HCT116 (cell line): Measurements from ENCODE around the gene BFSP2. TPM values are rescaled to one million over a fixed set of nuclear protein-coding genes. Genes with fewer than 3 reads are reported as not detected.

Source experiments
- ATAC-seq: fragments of 200-7000 bp; cut with Tn5 transposase; 2 replicates; pipeline ENCODE4 v1.9.1; 2020; ENCODE audit warnings: mild to moderate bottlenecking, moderate library complexity
- BruUV-seq: library from RNA; stranded (reverse); fragments of 400-500 nt; replicated peaks from 2 replicates; lab custom pipeline; 2021; lab: Mats Ljungman, UMichigan
- CTCF ChIA-PET: fragments of 300-600 bp; sonication (Branson Sonifier 250); formaldehyde crosslinking; loops from one replicate; lab custom pipeline; 2021; ENCODE audit warnings: antibody characterized with exemption; lab: Charles Lee
- POLR2A ChIA-PET: fragments of 300-600, 350-600 bp; sonication (Branson Sonifier 250); formaldehyde crosslinking; loops from one replicate; lab custom pipeline; 2021; ENCODE audit warnings: antibody characterized with exemption; lab: Charles Lee
- RAD21 ChIA-PET, 2 experiments: fragments of 300-600 bp; sonication (Branson Sonifier 250); formaldehyde crosslinking; loops; one replicate each; lab custom pipeline; 2023; ENCODE audit warnings: low total read pairs in 2 of 2; ENCODE audit not compliant: uncharacterized antibody in 2 of 2, unreplicated experiment in 2 of 2, low non-redundant PET in 1 of 2; lab: Charles Lee
- DNase-seq: peaks from one replicate; pipeline ENCODE4 v3.0.0-alpha.2; 2010; ENCODE audit warnings: low read depth, low spot score
- H2AFZ ChIP-seq: fragments of 200-600 bp; shearing (Covaris generic), sonication (generic); 2 replicates; pipeline ENCODE4 v1.6.1; 2017; ENCODE audit warnings: low read depth, mixed run types, mixed read lengths, antibody characterized with exemption, low read length; ENCODE audit not compliant: poor library complexity, severe bottlenecking
- H3K27ac ChIP-seq: 2 replicates; pipeline ENCODE4 v1.5.1; 2012; ENCODE audit warnings: low read depth, low read length
- H3K27me3 ChIP-seq: fragments of 200-600 bp; sonication (generic); 2 replicates; pipeline ENCODE4 v1.6.1; 2016; ENCODE audit warnings: mixed run types, low read length, mixed read lengths; ENCODE audit not compliant: insufficient read depth
- H3K36me3 ChIP-seq, 2 experiments: fragments of 200-500 bp in 1 of 2; fragments of 200-600 bp in 1 of 2; sonication (Bioruptor generic) in 1 of 2; sonication (generic) in 1 of 2; 2 replicates each; pipeline versions ENCODE4 v1.5.1 to v1.6.1; 2014 to 2016; ENCODE audit warnings: low read length in 2 of 2, inconsistent platforms in 1 of 2, mixed read lengths in 1 of 2, mixed run types in 1 of 2; ENCODE audit not compliant: insufficient read depth in 2 of 2, control insufficient read depth in 1 of 2
- H3K4me1 ChIP-seq, 2 experiments: fragments of 200-600 bp in 1 of 2; sonication (generic) in 1 of 2; 2 replicates each; pipeline versions ENCODE4 v1.5.1 to v1.6.1; 2012 to 2017; ENCODE audit warnings: low read length in 2 of 2, inconsistent platforms in 1 of 2, mild to moderate bottlenecking in 1 of 2, mixed read lengths in 1 of 2, mixed run types in 1 of 2, moderate library complexity in 1 of 2; ENCODE audit not compliant: insufficient read depth in 2 of 2, control insufficient read depth in 1 of 2
- H3K4me2 ChIP-seq: fragments of 200-600 bp; sonication (generic); 2 replicates; pipeline ENCODE4 v1.6.1; 2017; ENCODE audit warnings: mixed run types, low read length, mixed read lengths
- H3K4me3 ChIP-seq, 2 experiments: fragments of 200-600 bp in 1 of 2; sonication (generic) in 1 of 2; replicated peaks in 1 of 2; 2 replicates each; pipeline ENCODE4 v1.5.1; 2011 to 2016; ENCODE audit warnings: low read length in 2 of 2, control low read depth in 1 of 2, low read depth in 1 of 2, mild to moderate bottlenecking in 1 of 2, mixed read lengths in 1 of 2, mixed run types in 1 of 2
- H3K79me2 ChIP-seq: fragments of 200-600 bp; sonication (generic); 2 replicates; pipeline ENCODE4 v1.6.1; 2017; ENCODE audit warnings: mild to moderate bottlenecking, mixed run types, low read length, moderate library complexity, mixed read lengths; ENCODE audit not compliant: insufficient read depth
- H3K9ac ChIP-seq: fragments of 200-600 bp; sonication (generic); 2 replicates; pipeline ENCODE4 v1.6.1; 2016; ENCODE audit warnings: low read length, mixed read lengths
- H3K9me2 ChIP-seq: fragments of 200-600 bp; sonication (generic), shearing (Covaris generic); 2 replicates; pipeline ENCODE4 v1.6.1; 2017; ENCODE audit warnings: mixed run types, mild to moderate bottlenecking, moderate library complexity; ENCODE audit not compliant: insufficient read depth
- H3K9me3 ChIP-seq, 2 experiments: fragments of 200-500 bp in 1 of 2; fragments of 200-600 bp in 1 of 2; sonication (Bioruptor generic) in 1 of 2; sonication (generic) in 1 of 2; 2 replicates each; pipeline ENCODE4 v1.6.1; 2014 to 2017; ENCODE audit warnings: low read length in 2 of 2, mixed read lengths in 2 of 2, inconsistent platforms in 1 of 2, low read depth in 1 of 2, mild to moderate bottlenecking in 1 of 2, mixed run types in 1 of 2, moderate library complexity in 1 of 2; ENCODE audit not compliant: control insufficient read depth in 1 of 2, insufficient read depth in 1 of 2
- H4K20me1 ChIP-seq: fragments of 200-600 bp; sonication (generic), shearing (Covaris generic); 2 replicates; pipeline ENCODE4 v1.6.1; 2017; ENCODE audit warnings: mixed run types, mild to moderate bottlenecking, moderate library complexity; ENCODE audit not compliant: insufficient read depth
- ATF3 ChIP-seq: IDR thresholded peaks from 2 replicates; pipeline ENCODE4 v1.6.1; 2012
- CBX3 ChIP-seq: IDR thresholded peaks from 2 replicates; pipeline ENCODE4 v1.6.1; 2012; ENCODE audit warnings: low read depth
- ELF1 ChIP-seq: IDR thresholded peaks from 2 replicates; pipeline ENCODE4 v1.6.1; 2012; ENCODE audit warnings: low read depth, borderline replicate concordance
- EZH2 ChIP-seq: fragments of 200-600 bp; sonication (generic); IDR thresholded peaks from 2 replicates; pipeline ENCODE4 v1.6.1; 2017; ENCODE audit warnings: antibody characterized with exemption, mixed run types
- EZH2phosphoT487 ChIP-seq: fragments of 200-600 bp; IDR thresholded peaks from 2 replicates; pipeline ENCODE4 v1.6.1; 2018; ENCODE audit warnings: antibody characterized with exemption, borderline replicate concordance
- FOSL1 ChIP-seq: IDR thresholded peaks from 2 replicates; pipeline ENCODE4 v1.6.1; 2012; ENCODE audit warnings: low read depth
- JUND ChIP-seq: IDR thresholded peaks from 2 replicates; pipeline ENCODE4 v1.6.1; 2012
- POLR2A ChIP-seq: IDR thresholded peaks from 2 replicates; pipeline ENCODE4 v1.7.0; 2011; ENCODE audit warnings: borderline replicate concordance; ENCODE audit not compliant: insufficient read depth, insufficient read length; ENCODE audit errors: extremely low read depth
- POLR2AphosphoS5 ChIP-seq: IDR thresholded peaks from 2 replicates; pipeline ENCODE4 v1.6.1; 2011; ENCODE audit warnings: mild to moderate bottlenecking, low read depth, low read length, moderate library complexity
- RAD21 ChIP-seq: IDR thresholded peaks from 2 replicates; pipeline ENCODE4 v1.6.1; 2012; ENCODE audit warnings: low read depth, mild to moderate bottlenecking
- SIN3A ChIP-seq: IDR thresholded peaks from 2 replicates; pipeline ENCODE4 v1.6.1; 2012; ENCODE audit warnings: low read depth
- SP1 ChIP-seq: IDR thresholded peaks from 2 replicates; pipeline ENCODE4 v1.6.1; 2012; ENCODE audit warnings: low read depth
- SRF ChIP-seq: IDR thresholded peaks from 2 replicates; pipeline ENCODE4 v1.6.1; 2012; ENCODE audit warnings: low read depth
- TCF7L2 ChIP-seq: IDR thresholded peaks from 2 replicates; pipeline ENCODE4 v1.7.0; 2011; ENCODE audit warnings: borderline replicate concordance, inconsistent platforms; ENCODE audit not compliant: insufficient read depth, insufficient read length; ENCODE audit errors: extremely low read depth
- YY1 ChIP-seq: IDR thresholded peaks from 2 replicates; pipeline ENCODE4 v1.6.1; 2011; ENCODE audit warnings: low read length, low read depth, moderate library complexity, mild to moderate bottlenecking; ENCODE audit not compliant: insufficient replicate concordance; ENCODE audit errors: extremely low read depth
- ZFX ChIP-seq: fragments of 450-650 bp; IDR thresholded peaks from 2 replicates; pipeline ENCODE4 v1.6.1; 2017
- ZNF274 ChIP-seq: fragments of 200-500 bp; sonication (Bioruptor generic); IDR thresholded peaks from 2 replicates; pipeline ENCODE4 v1.6.1; 2014; ENCODE audit warnings: mild to moderate bottlenecking, low read depth, low read length, inconsistent platforms
- intact Hi-C: fragments of 100-400 bp; cut with micrococcal nuclease; formaldehyde crosslinking; loops from 2 replicates; pipeline ENCODE4 v1.10.0; 2022
- total RNA-seq: library from RNA; stranded (reverse); gene quantifications from one replicate; pipeline ENCODE4 v1.2.1, GENCODE V29; 2021; ENCODE audit not compliant: unreplicated experiment
- TF ChIP-seq, protein P1 (sequence below), 3 experiments: fragments of 200-600 bp in 1 of 3; sonication (generic) in 1 of 3; IDR thresholded peaks in 2 of 3; conservative IDR thresholded peaks in 1 of 3; 2 replicates each; pipeline ENCODE4 v1.5.1; 2012 to 2017; ENCODE audit warnings: low read depth in 2 of 3, low read length in 2 of 3, antibody characterized with exemption in 1 of 3, borderline replicate concordance in 1 of 3, control low read depth in 1 of 3, mild to moderate bottlenecking in 1 of 3, mixed read lengths in 1 of 3, mixed run types in 1 of 3, moderate library complexity in 1 of 3; ENCODE audit not compliant: insufficient read depth in 1 of 3
- TF ChIP-seq, protein P2 (sequence below): IDR thresholded peaks from 2 replicates; pipeline ENCODE4 v1.6.1; 2012

BFSP2 gene
- total RNA-seq, 1 experiment from 2014 or later, result not detected

GRCh38 chr3:133472242-133472641 is 72.4 kb downstream of the BFSP2 start:
- DNase-seq, result no peak
- H3K9me3 ChIP-seq, result no peaks in the 10 kb centered on the region
- intact Hi-C loops, result no loop called here

GRCh38 chr3:133472889-133473288 is 73.0 kb downstream of the BFSP2 start:
- peak overlapping the region; percentile 61; the same call in 1 of the 2 replicates for H3K4me2 ChIP-seq
- H3K27me3 ChIP-seq, result no peaks in the 10 kb centered on the region
- H4K20me1 ChIP-seq, result no peaks in the 10 kb centered on the region
- intact Hi-C loops, result no loop called here
- peaks cover 0 to 18% of the 10 kb centered on the region in 2 experiments; a peak in 2 of 4 replicates for H3K4me1 ChIP-seq
- H3K79me2 ChIP-seq, result no peaks in the 10 kb centered on the region
- CTCF ChIA-PET, result no interaction called here
- RAD21 ChIA-PET, result interaction anchor here in 1 of 2 experiments (0.6 kb wide), 1 partner anchor 87 kb away, joined by 3 read pairs; no protein-coding TSS in a partner anchor
- H3K27ac ChIP-seq, result no peak overlapping the region
- ATAC-seq (no peak), DNase-seq (no peak)
- POLR2A ChIA-PET, result no interaction called here
- no peak overlapping the region for H3K4me3 ChIP-seq
- H3K9me2 ChIP-seq, result no peaks in the 10 kb centered on the region
- no peaks in the 10 kb centered on the region for H3K36me3 ChIP-seq
- H2AFZ ChIP-seq, result no peak overlapping the region
- H3K9ac ChIP-seq, result no peak overlapping the region
- BruUV-seq, result no TSS peak
- no peaks in the 10 kb centered on the region for H3K9me3 ChIP-seq
- TF ChIP-seq SP1, result no peak
- TF ChIP-seq SRF, result no peak
- TF ChIP-seq ELF1, result no peak
- TF ChIP-seq JUND, result no peak
- TF ChIP-seq EZH2phosphoT487, result no peak
- no peak for TF ChIP-seq YY1
- TF ChIP-seq SIN3A, result no peak
- TF ChIP-seq, protein P1, sequence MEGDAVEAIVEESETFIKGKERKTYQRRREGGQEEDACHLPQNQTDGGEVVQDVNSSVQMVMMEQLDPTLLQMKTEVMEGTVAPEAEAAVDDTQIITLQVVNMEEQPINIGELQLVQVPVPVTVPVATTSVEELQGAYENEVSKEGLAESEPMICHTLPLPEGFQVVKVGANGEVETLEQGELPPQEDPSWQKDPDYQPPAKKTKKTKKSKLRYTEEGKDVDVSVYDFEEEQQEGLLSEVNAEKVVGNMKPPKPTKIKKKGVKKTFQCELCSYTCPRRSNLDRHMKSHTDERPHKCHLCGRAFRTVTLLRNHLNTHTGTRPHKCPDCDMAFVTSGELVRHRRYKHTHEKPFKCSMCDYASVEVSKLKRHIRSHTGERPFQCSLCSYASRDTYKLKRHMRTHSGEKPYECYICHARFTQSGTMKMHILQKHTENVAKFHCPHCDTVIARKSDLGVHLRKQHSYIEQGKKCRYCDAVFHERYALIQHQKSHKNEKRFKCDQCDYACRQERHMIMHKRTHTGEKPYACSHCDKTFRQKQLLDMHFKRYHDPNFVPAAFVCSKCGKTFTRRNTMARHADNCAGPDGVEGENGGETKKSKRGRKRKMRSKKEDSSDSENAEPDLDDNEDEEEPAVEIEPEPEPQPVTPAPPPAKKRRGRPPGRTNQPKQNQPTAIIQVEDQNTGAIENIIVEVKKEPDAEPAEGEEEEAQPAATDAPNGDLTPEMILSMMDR (IDR thresholded peaks at IDR 0.05 in 2 of 3, conservative IDR thresholded peaks at IDR 0.05 in 1 of 3; ENCODE audit: borderline replicate concordance in 1 of 3, insufficient read depth in 1 of 3, low read depth in 2 of 3, low read length in 2 of 3), result no peak
- TF ChIP-seq RAD21, result no peak
- TF ChIP-seq POLR2AphosphoS5, result no peak
- TF ChIP-seq TCF7L2, result no peak
- no peak for TF ChIP-seq ZNF274
- no peak for TF ChIP-seq POLR2A
- TF ChIP-seq ATF3, result no peak
- TF ChIP-seq EZH2, result no peak
- TF ChIP-seq, protein P2, sequence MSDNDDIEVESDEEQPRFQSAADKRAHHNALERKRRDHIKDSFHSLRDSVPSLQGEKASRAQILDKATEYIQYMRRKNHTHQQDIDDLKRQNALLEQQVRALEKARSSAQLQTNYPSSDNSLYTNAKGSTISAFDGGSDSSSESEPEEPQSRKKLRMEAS, result no peak
- TF ChIP-seq CBX3, result no peak
- no peak for TF ChIP-seq ZFX

More at GRCh38 chr3:133472242-133472641, 72.4 kb downstream of the BFSP2 start:
- peak overlapping the region; percentile 61 for H3K4me2 ChIP-seq
- ChIA-PET POLR2A (no interaction called here), RAD21 (no interaction called here), CTCF (no interaction called here)
- H3K9me2 ChIP-seq, result no peaks in the 10 kb centered on the region
- peak overlapping the region; percentile 56 for H2AFZ ChIP-seq
- BruUV-seq, result no TSS peak
- H3K4me1 ChIP-seq, result peaks cover 0 to 18% of the 10 kb centered on the region in 2 experiments; a peak in 2 of 4 replicates
- ATAC-seq, result peak; percentile 98
- no peak overlapping the region for H3K9ac ChIP-seq
- H3K27me3 ChIP-seq, result no peaks in the 10 kb centered on the region
- H3K36me3 ChIP-seq, result no peaks in the 10 kb centered on the region
- no peaks in the 10 kb centered on the region for H3K79me2 ChIP-seq
- no peaks in the 10 kb centered on the region for H4K20me1 ChIP-seq
- no peak overlapping the region for H3K27ac ChIP-seq
- no peak for TF ChIP-seq RAD21
- peak; percentile 33 for TF ChIP-seq POLR2A
- TF ChIP-seq FOSL1, result no peak
- no peak for TF ChIP-seq ELF1
- TF ChIP-seq, protein P2, result 0 out of 2 replicates have a peak, but pooled peaks have one; percentile 21
- TF ChIP-seq POLR2AphosphoS5, result peak; percentile 53
- peak overlapping the region in 1 of 2 experiments; percentile 33; a peak in 3 of 4 replicates for H3K4me3 ChIP-seq
